Ishikawa (cell line): Measurements from ENCODE around the gene NRXN3.

ENCODE experiments used
- CEBPB ChIP-seq: IDR thresholded peaks from 2 replicates; pipeline ENCODE4 v1.6.1; 2012
- CREB1 ChIP-seq: IDR thresholded peaks from 2 replicates; pipeline ENCODE4 v1.6.1; 2012; ENCODE audit warnings: low read depth
- EGR1 ChIP-seq: IDR thresholded peaks from 2 replicates; pipeline ENCODE4 v1.6.1; 2012
- EP300 ChIP-seq: IDR thresholded peaks from 2 replicates; pipeline ENCODE4 v1.6.1; 2012; ENCODE audit warnings: borderline replicate concordance
- FOXM1 ChIP-seq: IDR thresholded peaks from 2 replicates; pipeline ENCODE4 v1.6.1; 2012; ENCODE audit warnings: low read depth, borderline replicate concordance
- MAX ChIP-seq: IDR thresholded peaks from 2 replicates; pipeline ENCODE4 v1.6.1; 2012
- NFIC ChIP-seq: IDR thresholded peaks from 2 replicates; pipeline ENCODE4 v1.6.1; 2012
- RAD21 ChIP-seq: IDR thresholded peaks from 2 replicates; pipeline ENCODE4 v1.6.1; 2012; ENCODE audit warnings: low read depth
- REST ChIP-seq: IDR thresholded peaks from 2 replicates; pipeline ENCODE4 v1.6.1; 2012; ENCODE audit warnings: low read depth, mild to moderate bottlenecking
- TAF1 ChIP-seq: IDR thresholded peaks from 2 replicates; pipeline ENCODE4 v1.6.1; 2012; ENCODE audit warnings: low read depth, mild to moderate bottlenecking
- TCF12 ChIP-seq: IDR thresholded peaks from 2 replicates; pipeline ENCODE4 v1.6.1; 2012; ENCODE audit warnings: low read depth
- TEAD4 ChIP-seq: IDR thresholded peaks from 2 replicates; pipeline ENCODE4 v1.6.1; 2012
- USF1 ChIP-seq: IDR thresholded peaks from 2 replicates; pipeline ENCODE4 v1.6.1; 2012
- YY1 ChIP-seq: IDR thresholded peaks from 2 replicates; pipeline ENCODE4 v1.6.1; 2012; ENCODE audit warnings: low read depth
- ZBTB7A ChIP-seq: IDR thresholded peaks from 2 replicates; pipeline ENCODE4 v1.6.1; 2012; ENCODE audit warnings: low read depth

The NRXN3 gene

GRCh38 chr14:79157369-79157768, 987.2 kb downstream of the NRXN3 start:
- TF ChIP-seq CREB1, result no peak
- no peak for TF ChIP-seq TEAD4
- no peak for TF ChIP-seq MAX
- no peak for TF ChIP-seq EGR1
- no peak for TF ChIP-seq USF1

- TF ChIP-seq REST (peak; percentile 78), FOXM1 (no peak)
These were observed 991.4 kb downstream of the NRXN3 start for GRCh38 chr14:79161571-79161970.

- no peak for TF ChIP-seq RAD21
- no peak for TF ChIP-seq MAX
- TF ChIP-seq CREB1, result no peak
- TF ChIP-seq TCF12, result no peak
- no peak for TF ChIP-seq EGR1
- TF ChIP-seq TAF1, result no peak
- TF ChIP-seq TEAD4, result no peak
- TF ChIP-seq REST, result no peak
- no peak for TF ChIP-seq FOXM1
- no peak for TF ChIP-seq YY1
- TF ChIP-seq CEBPB, result no peak
- no peak for TF ChIP-seq USF1
- TF ChIP-seq NFIC, result no peak
- TF ChIP-seq ZBTB7A, result no peak
- TF ChIP-seq EP300, result no peak
These were observed 992.7 kb downstream of the NRXN3 start for GRCh38 chr14:79162833-79163232.

GRCh38 chr14:79165471-79166090, 995.4 kb downstream of the NRXN3 start:
- TF ChIP-seq TEAD4, result no peak
- TF ChIP-seq RAD21, result no peak
- no peak for TF ChIP-seq MAX
- no peak for TF ChIP-seq EP300
- TF ChIP-seq TAF1, result no peak
- TF ChIP-seq REST, result no peak
- no peak for TF ChIP-seq NFIC
- TF ChIP-seq EGR1, result no peak
- no peak for TF ChIP-seq YY1
- TF ChIP-seq CREB1, result no peak
- TF ChIP-seq USF1, result no peak
- TF ChIP-seq CEBPB, result no peak
- TF ChIP-seq TCF12, result no peak
- TF ChIP-seq ZBTB7A, result no peak
- TF ChIP-seq FOXM1, result no peak
